CD14-positive monocyte (primary cell): ENCODE results near the gene LST1. TPM values are rescaled to one million over a fixed set of nuclear protein-coding genes. Genes with fewer than 3 reads are reported as not detected.

Experiments
- DNase-seq, 3 donors: peaks; one replicate each; pipeline ENCODE4 v3.0.0-alpha.2; 2011 to 2022
- H2AFZ ChIP-seq: 2 replicates; pipeline ENCODE4 v1.6.0; 2012; ENCODE audit warnings: mild to moderate bottlenecking, low read depth, low read length, inconsistent platforms; ENCODE audit not compliant: insufficient read depth, poor library complexity, severe bottlenecking
- H3K27ac ChIP-seq, 2 donors: 1 replicate in 1 of 2; 2 replicates in 1 of 2; pipeline ENCODE4 v1.5.1; 2012 to 2013; ENCODE audit warnings: low read length in 2 of 2, control low read depth in 1 of 2, inconsistent platforms in 1 of 2, low read depth in 1 of 2, mild to moderate bottlenecking in 1 of 2
- H3K27me3 ChIP-seq, 2 donors: one replicate each; pipeline versions ENCODE4 v1.6.0 to v1.6.1; 2011 to 2013; ENCODE audit warnings: low read length in 2 of 2; ENCODE audit not compliant: control insufficient read depth in 2 of 2, insufficient read depth in 2 of 2
- H3K36me3 ChIP-seq, 2 donors: replicated peaks in 1 of 2; 1 replicate in 1 of 2; 2 replicates in 1 of 2; pipeline versions ENCODE4 v1.5.1 to v1.6.1; 2012 to 2013; ENCODE audit warnings: low read length in 2 of 2, control low read depth in 1 of 2, inconsistent platforms in 1 of 2, mild to moderate bottlenecking in 1 of 2; ENCODE audit not compliant: insufficient read depth in 2 of 2, control insufficient read depth in 1 of 2
- H3K4me1 ChIP-seq, 2 donors: 1 replicate in 1 of 2; 2 replicates in 1 of 2; pipeline versions ENCODE4 v1.5.1 to v1.6.1; 2012 to 2013; ENCODE audit warnings: low read length in 2 of 2, control low read depth in 1 of 2, inconsistent platforms in 1 of 2, mild to moderate bottlenecking in 1 of 2, moderate library complexity in 1 of 2; ENCODE audit not compliant: insufficient read depth in 2 of 2, control insufficient read depth in 1 of 2
- H3K4me2 ChIP-seq: replicated peaks from 2 replicates; pipeline ENCODE3; 2012; ENCODE audit warnings: low read length, moderate library complexity, mild to moderate bottlenecking; ENCODE audit not compliant: poor library complexity, severe bottlenecking; ENCODE audit errors: extremely low read depth
- H3K4me3 ChIP-seq, 3 experiments: fragments of 200-600 bp in 1 of 3; sonication (generic) in 1 of 3; replicated peaks in 1 of 3; 1 replicate in 2 of 3; 2 replicates in 1 of 3; pipeline ENCODE4 v1.5.1; 2011 to 2013; ENCODE audit warnings: low read length in 3 of 3, mild to moderate bottlenecking in 3 of 3, control low read depth in 2 of 3, low read depth in 2 of 3, inconsistent platforms in 1 of 3, moderate library complexity in 1 of 3
- H3K79me2 ChIP-seq: 2 replicates; pipeline ENCODE4 v1.6.0; 2012; ENCODE audit warnings: mild to moderate bottlenecking, control low read depth, inconsistent platforms, low read length, moderate library complexity; ENCODE audit not compliant: insufficient read depth
- H3K9ac ChIP-seq: 2 replicates; pipeline ENCODE4 v1.6.0; 2017; ENCODE audit warnings: low read length, mild to moderate bottlenecking; ENCODE audit not compliant: insufficient read depth, poor library complexity, severe bottlenecking
- H3K9me3 ChIP-seq, 2 donors: replicated peaks in 1 of 2; 1 replicate in 1 of 2; 2 replicates in 1 of 2; pipeline versions ENCODE4 v1.5.1 to v1.6.1; 2012 to 2013; ENCODE audit warnings: low read length in 2 of 2, control low read depth in 1 of 2; ENCODE audit not compliant: control insufficient read depth in 1 of 2, insufficient read depth in 1 of 2
- H4K20me1 ChIP-seq: 2 replicates; pipeline ENCODE4 v1.6.0; 2012; ENCODE audit warnings: mild to moderate bottlenecking, low read length, control low read depth, moderate library complexity; ENCODE audit not compliant: insufficient read depth
- H3K27ac Mint-ChIP-seq, 7 donors: one replicate each; pipeline ENCODE4 v1.8.0; 2020; ENCODE audit warnings: mild to moderate bottlenecking in 7 of 7, mixed read lengths in 7 of 7, moderate library complexity in 6 of 7, inconsistent platforms in 2 of 7
- H3K27me3 Mint-ChIP-seq, 3 donors: one replicate each; pipeline ENCODE4 v1.8.0; 2021 to 2022; ENCODE audit warnings: low read depth in 3 of 3, mild to moderate bottlenecking in 3 of 3, mixed read lengths in 3 of 3, moderate library complexity in 3 of 3, inconsistent platforms in 1 of 3
- H3K36me3 Mint-ChIP-seq, 2 donors: one replicate each; pipeline ENCODE4 v1.8.0; 2020; ENCODE audit warnings: mixed read lengths in 2 of 2, inconsistent platforms in 1 of 2, mild to moderate bottlenecking in 1 of 2
- H3K4me1 Mint-ChIP-seq: one replicate; pipeline ENCODE4 v1.8.0; 2020; ENCODE audit warnings: mild to moderate bottlenecking, mixed read lengths
- H3K4me3 Mint-ChIP-seq, 2 donors: one replicate each; pipeline ENCODE4 v1.8.0; 2020; ENCODE audit warnings: mild to moderate bottlenecking in 2 of 2, mixed read lengths in 2 of 2, moderate library complexity in 1 of 2
- H3K9me3 Mint-ChIP-seq, 7 donors: one replicate each; pipeline ENCODE4 v1.8.0; 2020 to 2022; ENCODE audit warnings: mixed read lengths in 7 of 7, mild to moderate bottlenecking in 6 of 7, moderate library complexity in 6 of 7, inconsistent platforms in 2 of 7
- CTCF ChIP-seq: fragments of 200-600 bp; IDR thresholded peaks from one replicate; pipeline ENCODE4 v1.8.0; 2022; ENCODE audit warnings: antibody characterized with exemption, mild to moderate bottlenecking
- WGBS: methylation state at CpG from one replicate; pipeline ENCODE4 v1.1.5; 2013; ENCODE audit warnings: missing lambda C conversion rate; ENCODE audit not compliant: insufficient coverage; 5-methylcytosine and 5-hydroxymethylcytosine counted together
- intact Hi-C, 2 donors: fragments of 100-400 bp; cut with micrococcal nuclease; formaldehyde crosslinking; loops; one replicate each; pipeline versions ENCODE4 v1.15.0 to v1.15.1; 2023
- polyA plus RNA-seq, 3 donors: library from polyadenylated mRNA; depleted of rRNA in 1 of 3; unstranded in 2 of 3; stranded (reverse) in 1 of 3; fragments of 300-500 nt in 2 of 3; fragments of >200 nt in 1 of 3; fragmentation: Illumina TruSeq in 2 of 3; gene quantifications; 1 replicate in 2 of 3; 2 replicates in 1 of 3; pipeline ENCODE4 v1.2.3, GENCODE V29; 2012 to 2021

Gene LST1
- polyA plus RNA-seq, 3 donors = 1,103 to 1,584 (median 1,202) TPM

- Histone ChIP-seq H3K4me3 (peak overlapping the region; percentile 83 to 94 (median 84)), H3K9ac (peak overlapping the region; percentile 71), H3K4me2 (peak overlapping the region; percentile 98), H4K20me1 (peaks cover 28% of the 10 kb centered on the region), H3K36me3 (peaks cover 18 to 24% of the 10 kb centered on the region in 2 donors), H3K27me3 (no peaks in the 10 kb centered on the region), H3K79me2 (peaks cover 61% of the 10 kb centered on the region), H3K4me1 (peaks cover 82 to 94% of the 10 kb centered on the region in 2 donors), H2AFZ (peak overlapping the region; percentile 88), H3K9me3 (no peaks in the 10 kb centered on the region), H3K27ac (peak overlapping the region; percentile 66 to 75)
- TF ChIP-seq CTCF = no peak
- Mint-ChIP-seq H3K4me3 (peak overlapping the region; percentile 95 to 99), H3K27me3 (peaks cover 0 to 1% (median 1%) of the 10 kb centered on the region in 3 donors), H3K27ac (peak overlapping the region; percentile 86 to 96 (median 92)), H3K9me3 (peaks cover 0 to 5% (median 0%) of the 10 kb centered on the region in 7 donors), H3K36me3 (peaks cover 23 to 31% of the 10 kb centered on the region in 2 donors), H3K4me1 (peaks cover 87% of the 10 kb centered on the region)
- peak in 1 of 3 donors; percentile 11 for DNase-seq
- intact Hi-C loops = loop anchor here in 1 of 2 donors (2.0 kb wide), 1 partner anchor 15 kb away; no protein-coding TSS in a partner anchor
- WGBS = 10% methylated on average over 14 of the region's 21 CpGs
These were observed 4.4 kb upstream of the LST1 start for GRCh38 chr6:31581434-31582229.

DNA sequence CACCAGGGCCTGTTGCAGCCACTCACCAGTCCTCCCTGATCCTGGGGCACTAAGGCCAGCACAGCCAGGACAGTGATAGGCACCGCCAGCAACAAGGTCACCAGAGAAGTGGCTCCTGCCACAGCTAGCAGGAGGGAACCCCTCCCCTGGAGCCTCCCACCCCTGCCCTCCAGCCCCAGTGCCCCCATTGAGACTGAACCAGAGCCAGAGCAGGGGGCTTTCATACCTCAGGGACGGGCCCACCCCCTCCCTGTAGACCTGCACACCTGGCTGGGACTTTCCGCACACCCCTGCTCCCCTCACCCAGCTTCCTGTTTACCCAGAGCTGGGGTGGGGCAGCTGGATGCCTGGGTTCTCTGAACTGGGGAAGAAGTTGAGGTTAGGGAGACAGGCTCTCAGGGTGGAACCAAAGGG, 3.8 kb upstream of the LST1 start, which contains the start of gene LTB:
LTB (minus strand) TSS at position 195 of the 414 bp plus-strand sequence; CDS start at position 188, 7 bp downstream.
- peaks cover 0 to 4% (median 1%) of the 10 kb centered on the region in 3 donors for H3K27me3 Mint-ChIP-seq
- WGBS = 22% methylated on average over 1 of the region's 3 CpGs
- H3K4me3 Mint-ChIP-seq = peak within 1 kb of the TSS; percentile 95 to 99
- Histone ChIP-seq H3K4me1 (peaks cover 78 to 94% of the 10 kb centered on the region in 2 donors), H3K9me3 (no peaks in the 10 kb centered on the region), H3K27me3 (no peaks in the 10 kb centered on the region), H3K79me2 (peaks cover 61% of the 10 kb centered on the region), H2AFZ (peak within 1 kb of the TSS; percentile 88), H3K9ac (peak within 1 kb of the TSS; percentile 71), H3K4me2 (peak within 1 kb of the TSS; percentile 98), H3K36me3 (peaks cover 13 to 18% of the 10 kb centered on the region in 2 donors), H4K20me1 (peaks cover 22% of the 10 kb centered on the region), H3K4me3 (peak within 1 kb of the TSS; percentile 83 to 94 (median 84)), H3K27ac (peak within 1 kb of the TSS; percentile 66 to 75)
- H3K27ac Mint-ChIP-seq = peak within 1 kb of the TSS; percentile 86 to 96 (median 92)
- DNase-seq = peak in 1 of 3 donors; percentile 32
- H3K4me1 Mint-ChIP-seq = peaks cover 87% of the 10 kb centered on the region
- H3K36me3 Mint-ChIP-seq = peaks cover 19 to 25% of the 10 kb centered on the region in 2 donors
- no peak for TF ChIP-seq CTCF
- intact Hi-C loops = no loop called here
- H3K9me3 Mint-ChIP-seq = peaks cover 0 to 5% (median 0%) of the 10 kb centered on the region in 7 donors
